ENCODE results near the gene ZNF226.
"Not testable (repeated sequence)": the region's sequence is repeated elsewhere in the genome, so short reads cannot be mapped to it uniquely, and the experiment has no call there.

Gene ZNF226

GRCh38 chr19:44212866-44213346 is 48.0 kb downstream of the ZNF226 start:
- DNase-seq: no peak

- not testable (repeated sequence) for DNase-seq
Observed at GRCh38 chr19:44219926-44220325, 55.0 kb downstream of the ZNF226 start.

GRCh38 chr19:44220761-44221160 is 55.9 kb downstream of the ZNF226 start:
- not testable (repeated sequence) for DNase-seq

- DNase-seq: not testable (repeated sequence)
Observed at GRCh38 chr19:44221291-44221690, 56.4 kb downstream of the ZNF226 start.
